NCI-H1417 treated with DMSO at 0.1 percent for 48 hours (cell line): ENCODE results near the gene BICDL2.
"Not testable (repeated sequence)": the region's sequence is repeated elsewhere in the genome, so short reads cannot be mapped to it uniquely, and the experiment has no call there.

Experiments
- DNase-seq: peaks from one replicate; lab custom pipeline; 2025; lab: John Stamatoyannopoulos, UW

Gene BICDL2, protein sequence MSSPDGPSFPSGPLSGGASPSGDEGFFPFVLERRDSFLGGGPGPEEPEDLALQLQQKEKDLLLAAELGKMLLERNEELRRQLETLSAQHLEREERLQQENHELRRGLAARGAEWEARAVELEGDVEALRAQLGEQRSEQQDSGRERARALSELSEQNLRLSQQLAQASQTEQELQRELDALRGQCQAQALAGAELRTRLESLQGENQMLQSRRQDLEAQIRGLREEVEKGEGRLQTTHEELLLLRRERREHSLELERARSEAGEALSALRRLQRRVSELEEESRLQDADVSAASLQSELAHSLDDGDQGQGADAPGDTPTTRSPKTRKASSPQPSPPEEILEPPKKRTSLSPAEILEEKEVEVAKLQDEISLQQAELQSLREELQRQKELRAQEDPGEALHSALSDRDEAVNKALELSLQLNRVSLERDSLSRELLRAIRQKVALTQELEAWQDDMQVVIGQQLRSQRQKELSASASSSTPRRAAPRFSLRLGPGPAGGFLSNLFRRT

GRCh38 chr16:3036726-3037315 lies at the start of gene BICDL2:
Gene BICDL2, minus strand, starts transcription at chr16:3036944. Its CDS starts 1,448 bp downstream, at chr16:3035496.
- DNase-seq: no peak

- DNase-seq: no peak
Observed at GRCh38 chr16:3085868-3086595, 49.3 kb upstream of the BICDL2 start.

DNA sequence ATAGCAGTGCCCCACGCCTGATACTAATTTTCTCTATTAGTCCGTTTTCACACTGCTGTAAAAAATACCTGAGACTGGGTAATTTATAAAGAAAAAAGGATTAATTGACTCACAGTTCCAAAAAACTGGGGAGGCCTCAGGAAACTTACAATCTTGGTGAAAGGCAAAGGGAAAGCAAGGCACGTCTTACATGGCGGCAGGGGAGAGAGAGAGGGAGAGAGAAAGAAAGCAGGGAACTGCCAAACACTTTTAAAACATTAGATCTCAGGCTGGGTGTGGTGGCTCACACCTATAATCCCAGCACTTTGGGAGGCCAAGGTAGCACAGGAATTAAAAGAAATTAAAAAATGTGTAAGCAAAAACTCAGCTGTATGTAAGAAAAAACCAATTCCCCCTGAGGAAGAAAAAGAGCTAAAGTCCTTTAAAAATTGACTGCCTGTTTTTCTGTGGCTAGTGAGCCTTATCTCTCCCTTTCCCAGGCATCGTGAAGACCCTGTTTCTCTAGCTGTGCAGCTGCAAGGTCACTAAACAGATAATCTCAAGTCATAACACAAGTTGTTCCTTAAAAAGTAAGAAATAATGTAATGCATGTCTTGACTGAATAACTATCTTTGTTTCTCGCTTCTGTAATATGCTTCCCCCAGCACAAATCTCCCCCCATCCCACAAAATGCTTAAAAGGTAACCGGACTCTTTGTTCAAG lies 48.4 kb upstream of the BICDL2 start:
- no peak for DNase-seq

GRCh38 chr16:3084491-3084890 lies 47.7 kb upstream of the BICDL2 start:
- no peak for DNase-seq

DNA sequence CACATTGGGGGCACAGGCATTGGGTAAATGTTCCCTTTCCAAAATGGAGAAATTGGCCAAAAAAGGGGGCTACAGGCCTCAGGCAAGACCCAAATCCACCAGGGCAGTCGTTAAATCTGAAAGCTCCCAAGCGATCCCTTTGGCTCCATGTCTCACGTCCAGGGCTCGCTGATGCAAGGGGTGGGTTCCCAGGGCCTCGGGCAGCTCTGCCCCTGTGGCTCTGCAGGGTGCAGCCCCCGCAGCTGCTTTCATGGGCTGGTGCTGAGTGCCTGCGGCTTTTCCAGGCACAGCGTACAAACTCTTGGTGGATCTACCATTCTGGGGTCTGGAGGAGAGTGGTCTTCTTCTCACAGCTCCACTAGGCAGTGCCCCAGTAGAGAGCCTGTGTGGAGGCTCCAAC lies 46.7 kb upstream of the BICDL2 start:
- DNase-seq: not testable (repeated sequence)

- not testable (repeated sequence) for DNase-seq
Observed at GRCh38 chr16:3081957-3082356, 45.2 kb upstream of the BICDL2 start.

GRCh38 chr16:3080024-3080423 lies 43.3 kb upstream of the BICDL2 start:
- no peak for DNase-seq

DNA sequence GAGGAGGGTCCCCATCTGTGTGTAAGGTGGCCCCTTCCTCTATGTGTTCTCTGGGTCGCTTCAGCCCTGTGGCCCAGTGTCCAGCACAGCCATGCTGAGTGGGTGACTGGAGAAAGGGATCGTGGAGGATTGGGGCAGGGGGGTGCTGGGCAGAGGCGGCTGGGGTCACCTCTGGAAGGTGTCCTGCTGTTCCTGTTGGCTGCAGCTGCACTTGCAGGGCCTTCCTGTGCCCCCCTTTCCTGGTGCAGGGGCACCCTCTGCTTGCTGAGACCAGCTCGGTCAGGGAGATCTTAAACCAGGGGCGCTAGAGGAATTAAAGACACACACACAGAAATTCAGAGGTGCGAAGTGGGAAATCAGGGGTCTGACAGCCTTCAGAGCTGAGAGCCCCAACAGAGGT lies 39.8 kb upstream of the BICDL2 start:
- no peak for DNase-seq

DNA sequence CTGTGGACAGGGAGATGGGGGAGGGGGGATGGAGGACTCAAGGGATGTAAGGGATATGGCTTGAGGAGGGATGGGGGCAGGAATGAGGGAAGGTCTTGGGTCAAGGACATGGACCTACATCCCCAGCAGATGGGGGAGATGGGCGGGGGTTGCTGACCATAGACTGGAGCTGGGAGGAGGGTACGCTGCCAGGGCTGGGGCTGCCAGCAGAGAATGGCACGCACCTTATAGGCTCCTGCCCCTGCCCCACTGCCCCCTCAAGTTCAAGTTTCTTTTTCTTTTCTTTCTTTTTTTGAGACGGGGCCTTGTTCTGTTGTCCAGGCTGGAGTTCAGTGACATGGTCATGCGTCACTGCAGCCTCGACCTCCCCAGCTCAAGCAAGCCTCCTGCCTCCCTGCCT lies 39.2 kb upstream of the BICDL2 start:
- DNase-seq: not testable (repeated sequence)

DNA sequence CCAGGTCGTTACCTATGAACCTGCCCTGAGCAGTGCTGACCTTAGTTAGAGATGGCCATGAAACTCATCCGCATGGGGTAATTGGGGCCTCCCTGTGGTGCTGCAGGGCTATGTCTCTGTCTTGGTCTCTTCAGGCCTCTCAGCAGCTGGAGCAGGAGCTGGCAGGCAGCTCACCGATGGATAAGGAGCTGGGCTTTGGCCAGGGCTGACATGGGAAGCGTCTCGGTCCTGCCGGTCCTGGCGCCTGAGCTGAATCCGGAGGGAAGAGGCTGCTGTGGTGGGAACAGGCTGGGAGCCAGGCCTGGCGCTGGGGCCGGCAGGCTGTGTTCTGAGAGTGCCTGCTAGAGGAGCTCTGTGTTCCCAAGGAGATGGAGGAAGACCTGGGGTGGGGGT lies 38.8 kb upstream of the BICDL2 start:
- no peak for DNase-seq

- no peak for DNase-seq
Observed at GRCh38 chr16:3074860-3075522, 38.2 kb upstream of the BICDL2 start.

DNA sequence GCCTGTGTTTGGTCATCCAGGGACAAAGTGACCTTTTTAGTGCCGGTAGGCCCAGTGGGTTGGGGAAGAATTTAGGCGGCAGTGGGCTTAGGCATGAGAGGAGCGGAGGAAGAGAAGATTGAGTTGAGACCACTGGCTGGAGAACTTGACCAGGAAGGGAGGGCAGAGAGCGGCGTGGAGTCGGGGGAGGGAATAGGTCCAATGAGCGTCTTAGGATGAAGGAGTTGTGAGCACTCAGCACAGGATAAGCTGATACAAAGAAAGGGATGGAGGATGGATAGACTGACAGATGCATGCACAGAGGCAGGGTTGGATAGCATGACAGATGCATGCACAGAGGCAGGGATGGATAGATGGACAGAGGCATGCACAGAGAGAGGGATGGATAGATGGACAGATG lies 36.7 kb upstream of the BICDL2 start:
- no peak for DNase-seq

DNA sequence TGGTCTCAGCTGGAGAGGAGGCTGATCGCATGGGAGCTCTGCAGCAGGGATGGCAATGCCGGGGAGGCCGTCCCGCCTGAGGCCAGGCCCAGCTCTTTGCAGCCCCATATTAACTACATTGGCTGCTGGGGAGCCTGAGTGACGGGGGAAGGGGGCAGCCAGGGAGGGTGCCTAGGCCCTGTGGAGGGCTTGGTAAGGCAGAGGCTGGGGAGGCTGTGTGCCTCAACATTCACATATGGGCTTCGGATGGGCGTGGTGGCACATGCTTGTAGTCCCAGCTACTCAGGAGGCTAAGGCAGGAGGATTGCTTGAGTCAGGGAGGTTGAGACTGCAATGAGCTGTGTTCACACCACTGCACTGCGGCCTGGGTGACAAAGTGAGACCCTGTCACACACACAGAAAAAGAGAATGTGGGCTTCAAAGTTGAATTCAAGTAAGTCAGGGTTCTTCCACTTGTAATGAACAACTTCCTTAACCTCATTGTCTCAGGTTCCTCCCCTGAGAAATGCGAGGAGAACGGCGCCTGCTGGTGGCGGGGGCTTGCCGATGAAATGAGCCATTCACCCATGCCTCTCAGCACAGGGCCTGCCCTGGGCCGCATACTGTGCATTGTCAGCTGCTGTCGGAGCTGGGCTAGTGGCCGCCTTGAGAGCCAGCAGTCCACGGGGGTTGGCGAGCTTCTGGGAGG lies 36.0 kb upstream of the BICDL2 start:
- not testable (repeated sequence) for DNase-seq

DNA sequence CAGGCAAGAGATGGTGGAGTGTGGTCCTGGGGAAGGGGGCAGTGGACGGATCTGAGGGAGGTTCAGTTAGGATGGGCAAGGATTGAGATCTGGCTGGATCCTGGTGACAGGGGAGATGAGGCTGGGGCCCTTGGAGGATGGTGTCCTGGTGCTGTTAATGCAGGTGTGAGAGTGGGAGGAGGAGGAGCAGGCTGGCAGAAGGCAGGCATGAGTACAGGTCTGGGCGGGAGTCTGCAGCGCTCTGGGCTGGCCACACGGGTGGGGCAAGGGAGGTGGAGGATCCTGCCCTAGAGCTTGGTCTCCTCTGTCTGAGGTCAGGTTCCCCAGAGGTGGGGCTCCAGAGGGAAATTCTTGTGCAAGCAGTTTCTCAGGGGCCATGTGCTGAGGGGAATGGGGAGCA lies 35.4 kb upstream of the BICDL2 start:
- DNase-seq: not testable (repeated sequence)

DNA sequence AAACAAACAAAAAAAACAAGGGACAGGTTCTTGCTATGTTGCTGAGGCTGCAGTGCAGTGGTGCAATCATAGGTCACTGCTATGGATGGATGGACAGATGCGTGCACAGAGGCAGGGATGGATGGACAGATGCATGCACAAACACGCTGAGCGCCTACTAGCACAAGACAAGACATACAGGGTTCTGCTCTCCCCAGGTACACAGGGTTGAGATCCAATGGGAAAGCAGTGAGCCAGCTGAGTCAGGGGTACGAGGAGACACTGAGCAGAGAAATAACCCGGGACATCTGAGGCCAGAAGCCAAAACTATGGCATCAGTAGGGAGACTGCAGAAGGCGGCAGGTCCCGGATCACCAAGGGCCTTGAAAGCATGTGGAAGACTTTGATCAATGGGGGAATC lies 34.9 kb upstream of the BICDL2 start:
- DNase-seq: no peak

- no peak for DNase-seq
Observed at GRCh38 chr16:3070608-3071111, 33.9 kb upstream of the BICDL2 start.

DNA sequence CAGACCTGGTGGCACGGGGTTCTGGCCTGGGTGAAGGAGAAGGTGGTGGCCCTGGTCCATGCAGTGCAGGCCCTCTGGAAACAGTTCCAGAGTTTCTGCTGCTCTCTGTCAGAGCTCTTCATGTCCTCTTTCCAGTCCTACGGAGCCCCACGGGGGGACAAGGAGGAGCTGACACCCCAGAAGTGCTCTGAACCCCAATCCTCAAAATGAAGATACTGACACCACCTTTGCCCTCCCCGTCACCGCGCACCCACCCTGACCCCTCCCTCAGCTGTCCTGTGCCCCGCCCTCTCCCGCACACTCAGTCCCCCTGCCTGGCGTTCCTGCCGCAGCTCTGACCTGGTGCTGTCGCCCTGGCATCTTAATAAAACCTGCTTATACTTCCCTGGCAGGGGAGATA lies 32.4 kb upstream of the BICDL2 start:
- DNase-seq: not testable (repeated sequence)

- DNase-seq: no peak
Observed at GRCh38 chr16:3068487-3068886, 31.7 kb upstream of the BICDL2 start.

GRCh38 chr16:3066440-3066748 lies 29.6 kb upstream of the BICDL2 start:
- no peak for DNase-seq

DNA sequence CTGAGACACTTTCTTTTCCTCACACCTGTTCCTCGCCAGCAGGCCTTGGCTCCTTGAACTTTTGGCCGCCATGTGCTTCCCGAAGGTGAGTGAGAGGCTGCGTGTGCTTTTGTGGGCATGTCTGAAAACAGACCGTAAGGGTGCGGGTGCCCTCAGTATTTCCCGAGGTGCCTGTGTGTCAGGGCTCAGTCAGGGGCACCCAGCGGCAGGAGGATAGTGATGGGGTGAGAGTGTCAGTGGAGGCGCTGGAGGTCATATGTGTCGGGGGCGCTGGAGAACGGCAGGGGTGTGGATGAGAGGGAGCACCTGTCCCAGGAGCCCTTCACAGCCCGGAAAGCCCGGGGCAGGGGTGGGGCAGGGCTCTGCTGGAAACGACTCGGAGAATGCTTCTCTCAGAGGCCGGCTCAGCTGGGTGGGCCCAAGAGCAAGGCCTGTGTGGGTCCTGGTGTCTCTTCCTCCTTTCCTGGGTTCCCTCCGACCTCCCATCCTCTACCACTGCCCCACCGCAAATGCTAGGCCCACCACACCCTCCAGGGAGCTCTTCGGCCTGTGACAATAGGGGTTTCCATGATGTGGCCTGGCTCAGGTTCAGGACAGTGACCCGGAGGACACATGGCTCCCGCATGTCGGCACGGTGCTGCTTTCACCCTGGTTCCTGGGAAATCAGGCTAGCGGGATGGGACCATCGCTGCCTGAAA lies 29.1 kb upstream of the BICDL2 start:
- DNase-seq: no peak
